Fibroblast of skin of scalp (primary cell): Measurements from ENCODE around the gene MAP6.

Experiments
- DNase-seq: peaks from one replicate; pipeline ENCODE4 v3.0.0-alpha.2; 2013

MAP6 gene

GRCh38 chr11:75627906-75628668 is 40.8 kb downstream of the MAP6 start:
- peak; percentile 46 for DNase-seq

- DNase-seq = peak; percentile 66
These were observed 41.8 kb downstream of the MAP6 start for GRCh38 chr11:75626889-75627529.

- DNase-seq = peak; percentile 83
These were observed 42.6 kb downstream of the MAP6 start for GRCh38 chr11:75625991-75626888.

- DNase-seq = no peak
These were observed 43.8 kb downstream of the MAP6 start for GRCh38 chr11:75625021-75625420.

- DNase-seq = no peak
These were observed 52.6 kb downstream of the MAP6 start for GRCh38 chr11:75616281-75616680.

- DNase-seq = no peak
These were observed 53.1 kb downstream of the MAP6 start for GRCh38 chr11:75615751-75616150.

GRCh38 chr11:75611823-75612222 is 57.0 kb downstream of the MAP6 start:
- no peak for DNase-seq

- DNase-seq = no peak
These were observed 62.7 kb downstream of the MAP6 start for GRCh38 chr11:75606099-75606498.

- peak; percentile 82 for DNase-seq
These were observed 64.8 kb downstream of the MAP6 start for GRCh38 chr11:75603791-75604736.

GRCh38 chr11:75602951-75603350 is 65.9 kb downstream of the MAP6 start:
- peak; percentile 53 for DNase-seq

- no peak for DNase-seq
These were observed 67.3 kb downstream of the MAP6 start for GRCh38 chr11:75601494-75601893.

- DNase-seq = no peak
These were observed 68.5 kb downstream of the MAP6 start for GRCh38 chr11:75600356-75600755.

GRCh38 chr11:75598900-75599299 is 69.9 kb downstream of the MAP6 start:
- no peak for DNase-seq

- DNase-seq = no peak
These were observed 70.6 kb downstream of the MAP6 start for GRCh38 chr11:75598264-75598663.

- DNase-seq = no peak
These were observed 71.2 kb downstream of the MAP6 start for GRCh38 chr11:75597636-75598035.

GRCh38 chr11:75596914-75597313 is 71.9 kb downstream of the MAP6 start:
- DNase-seq = no peak

GRCh38 chr11:75595429-75595828 is 73.4 kb downstream of the MAP6 start:
- DNase-seq = no peak

- no peak for DNase-seq
These were observed 74.6 kb downstream of the MAP6 start for GRCh38 chr11:75594211-75594610.

- no peak for DNase-seq
These were observed 75.4 kb downstream of the MAP6 start for GRCh38 chr11:75593286-75593915.

- DNase-seq = no peak
These were observed 76.1 kb downstream of the MAP6 start for GRCh38 chr11:75592715-75593114.

- no peak for DNase-seq
These were observed 76.9 kb downstream of the MAP6 start for GRCh38 chr11:75591966-75592365.

- no peak for DNase-seq
These were observed 77.5 kb downstream of the MAP6 start for GRCh38 chr11:75591371-75591770.
